NT2/D1 (cell line): Measurements from ENCODE around the gene COG1.

Experiments
- SUZ12 ChIP-seq: IDR thresholded peaks from 2 replicates; pipeline ENCODE4 v1.6.1; 2011; ENCODE audit not compliant: insufficient read length, insufficient read depth; ENCODE audit errors: extremely low read depth
- YY1 ChIP-seq: IDR thresholded peaks from 2 replicates; pipeline ENCODE4 v1.6.1; 2011; ENCODE audit not compliant: insufficient read length, insufficient read depth

DNA sequence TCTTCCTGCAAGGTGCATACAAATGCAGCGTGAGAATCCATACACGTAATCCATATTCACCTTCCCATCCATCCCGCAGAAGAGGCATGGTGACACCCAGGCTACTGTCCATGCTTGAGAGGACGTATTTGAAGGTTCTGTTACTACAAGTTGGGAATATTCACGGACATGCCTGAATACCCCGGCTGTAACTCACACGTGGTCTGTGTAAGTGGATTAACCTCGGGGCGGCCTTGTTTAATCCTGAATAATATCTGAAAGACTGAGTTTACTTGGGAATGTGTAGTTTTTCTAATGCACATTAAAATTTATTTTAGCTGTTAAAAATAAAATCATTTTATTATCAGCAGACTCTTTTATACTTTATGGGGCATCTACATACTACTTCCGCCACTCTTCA lies 55.7 kb downstream of the COG1 start:
- TF ChIP-seq YY1 = no peak
- TF ChIP-seq SUZ12 = no peak
